DOHH2 (cell line): ENCODE data around the gene HMGB1.

Source experiments
- CTCF ChIP-seq: fragments of 200-600 bp; sonication (generic); IDR thresholded peaks from one replicate; pipeline ENCODE4 v1.5.1; 2014; ENCODE audit warnings: antibody characterized with exemption, mild to moderate bottlenecking, low read depth, low read length; ENCODE audit not compliant: poor library complexity, severe bottlenecking
- EZH2phosphoT487 ChIP-seq: fragments of 200-600 bp; sonication (generic); IDR thresholded peaks from 2 replicates; pipeline ENCODE4 v1.6.1; 2017; ENCODE audit warnings: borderline replicate concordance, mild to moderate bottlenecking, antibody characterized with exemption, low read length, moderate library complexity, mixed read lengths

GRCh38 chr13:30406779-30407416, 58.8 kb downstream of the HMGB1 start:
- TF ChIP-seq CTCF = peak; percentile 28
- no peak for TF ChIP-seq EZH2phosphoT487
